Renal cortex interstitium (tissue), 11 donors: ENCODE data around the gene EFNB2. TPM values are rescaled to one million over a fixed set of nuclear protein-coding genes. Genes with fewer than 3 reads are reported as not detected.

Experiments used
- DNase-seq, 11 donors: peaks; one replicate each; pipeline ENCODE4 v3.0.0-alpha.2; 2013; ENCODE audit warnings: low read depth in 9 of 11, low spot score in 4 of 11; ENCODE audit errors: extremely low read depth in 1 of 11
- polyA plus RNA-seq, 3 donors: library from polyadenylated mRNA; unstranded; fragments of 120-200 nt; gene quantifications; one replicate each; pipeline ENCODE4 v1.2.1, GENCODE V29; 2013; ENCODE audit not compliant: insufficient read length in 3 of 3

The EFNB2 gene
- polyA plus RNA-seq, 3 donors: 111 to 155 (median 135) TPM

DNA sequence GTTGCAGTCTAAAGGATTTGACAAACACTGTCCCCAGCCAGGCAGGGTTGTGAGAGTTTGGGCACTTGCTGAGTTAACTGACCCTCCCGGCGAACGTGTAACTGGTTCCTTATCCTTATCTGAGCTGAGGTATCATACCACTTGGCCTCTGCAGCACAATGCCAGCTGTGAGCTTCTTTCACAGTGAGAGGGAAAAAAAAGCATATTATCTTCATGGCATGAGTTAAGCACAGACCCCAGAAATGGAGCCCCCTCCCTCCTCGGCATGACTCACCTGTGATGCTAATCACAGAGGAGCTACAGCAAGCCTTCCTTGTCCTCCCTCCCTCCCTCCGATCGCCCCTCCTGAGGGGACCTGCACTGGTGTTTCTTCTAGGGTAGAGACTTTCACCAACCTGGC lies 60.5 kb downstream of the EFNB2 start:
- no peak for DNase-seq

DNA sequence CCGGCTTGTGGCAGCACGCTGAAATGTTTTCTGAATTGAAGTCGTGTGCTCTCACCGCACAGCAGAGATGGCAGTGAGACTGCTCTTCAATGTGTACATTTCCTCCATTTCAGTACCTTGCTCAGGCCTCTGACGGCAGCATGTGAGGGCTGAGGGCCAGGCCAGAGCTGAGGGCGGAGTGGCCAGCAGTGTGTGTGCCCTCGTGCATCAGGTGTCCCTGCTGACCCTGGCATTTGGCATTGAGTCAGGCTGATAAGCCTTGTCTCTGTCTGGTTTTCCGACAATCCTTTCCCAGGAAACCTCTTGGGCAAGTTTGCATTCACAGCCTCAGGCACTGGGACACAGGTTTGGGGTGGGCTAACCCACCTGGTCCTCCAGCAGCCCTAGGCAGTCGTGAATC lies 62.3 kb downstream of the EFNB2 start:
- DNase-seq: no peak

DNA sequence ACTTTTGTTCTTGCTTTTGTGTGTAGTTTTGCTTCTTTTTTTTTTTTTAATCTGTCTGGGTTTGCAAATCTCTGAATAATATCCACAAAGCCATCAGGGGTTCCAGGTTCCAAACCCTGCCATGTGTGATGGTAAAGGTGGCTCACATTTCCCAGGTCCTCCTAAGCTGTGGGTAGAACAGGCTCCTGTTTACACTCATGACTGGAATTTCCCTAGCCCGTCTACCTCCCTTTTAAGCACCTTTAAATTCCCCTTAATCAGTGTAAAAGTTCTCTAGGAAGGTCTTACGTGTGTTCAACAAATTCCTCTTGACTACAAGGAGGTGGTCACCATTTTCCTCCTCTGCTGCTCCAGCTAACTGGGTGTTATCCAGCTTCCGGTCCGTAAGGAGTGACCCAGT lies 62.8 kb downstream of the EFNB2 start:
- no peak for DNase-seq

DNA sequence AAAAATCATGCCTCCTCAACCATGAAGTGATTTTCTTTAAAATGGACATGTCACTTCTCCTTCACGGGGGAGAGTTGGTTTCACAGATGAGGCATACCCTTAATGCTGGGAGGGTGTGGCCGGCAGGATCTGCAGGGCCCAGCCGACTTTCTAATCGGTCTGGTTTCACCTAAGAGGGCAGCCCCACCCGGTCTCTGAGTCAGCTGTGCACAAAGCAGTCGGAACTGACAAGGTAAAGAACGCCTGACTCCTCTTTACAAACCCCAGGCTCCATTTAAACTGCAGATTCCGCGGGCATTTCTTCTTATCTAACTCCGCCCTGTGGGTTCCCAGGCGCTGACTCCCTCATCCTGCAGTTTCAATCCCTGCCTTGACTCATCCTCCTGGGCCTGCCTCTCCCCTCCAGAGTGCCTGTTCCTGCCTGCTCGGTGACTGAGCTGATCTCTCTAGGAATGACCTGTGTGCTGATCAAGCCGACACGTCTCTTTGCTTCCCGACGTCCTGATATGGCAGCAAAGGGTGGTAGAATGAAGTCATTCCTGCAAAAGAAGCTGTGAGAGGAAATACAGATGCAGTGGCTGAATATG lies 63.4 kb downstream of the EFNB2 start:
- DNase-seq: no peak

DNA sequence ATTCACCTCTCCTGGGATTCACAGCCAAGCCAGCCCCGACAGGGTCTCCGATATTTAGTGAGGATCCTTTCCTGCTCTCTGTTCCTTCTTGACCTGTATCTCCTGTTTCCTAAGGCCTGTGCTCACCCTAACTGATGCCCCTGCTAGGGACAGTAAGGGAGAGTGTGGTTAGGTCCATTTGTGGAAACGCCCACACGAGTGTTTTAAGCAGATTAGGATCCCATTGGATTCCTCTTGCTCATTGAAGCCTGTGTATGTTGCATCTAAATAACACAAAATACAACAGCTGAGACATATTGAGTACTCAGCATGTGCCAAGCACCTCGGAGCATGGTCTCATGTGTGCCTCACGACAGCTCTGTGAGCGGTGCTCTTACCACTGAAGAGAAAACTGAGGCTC lies 64.9 kb downstream of the EFNB2 start:
- no peak for DNase-seq

DNA sequence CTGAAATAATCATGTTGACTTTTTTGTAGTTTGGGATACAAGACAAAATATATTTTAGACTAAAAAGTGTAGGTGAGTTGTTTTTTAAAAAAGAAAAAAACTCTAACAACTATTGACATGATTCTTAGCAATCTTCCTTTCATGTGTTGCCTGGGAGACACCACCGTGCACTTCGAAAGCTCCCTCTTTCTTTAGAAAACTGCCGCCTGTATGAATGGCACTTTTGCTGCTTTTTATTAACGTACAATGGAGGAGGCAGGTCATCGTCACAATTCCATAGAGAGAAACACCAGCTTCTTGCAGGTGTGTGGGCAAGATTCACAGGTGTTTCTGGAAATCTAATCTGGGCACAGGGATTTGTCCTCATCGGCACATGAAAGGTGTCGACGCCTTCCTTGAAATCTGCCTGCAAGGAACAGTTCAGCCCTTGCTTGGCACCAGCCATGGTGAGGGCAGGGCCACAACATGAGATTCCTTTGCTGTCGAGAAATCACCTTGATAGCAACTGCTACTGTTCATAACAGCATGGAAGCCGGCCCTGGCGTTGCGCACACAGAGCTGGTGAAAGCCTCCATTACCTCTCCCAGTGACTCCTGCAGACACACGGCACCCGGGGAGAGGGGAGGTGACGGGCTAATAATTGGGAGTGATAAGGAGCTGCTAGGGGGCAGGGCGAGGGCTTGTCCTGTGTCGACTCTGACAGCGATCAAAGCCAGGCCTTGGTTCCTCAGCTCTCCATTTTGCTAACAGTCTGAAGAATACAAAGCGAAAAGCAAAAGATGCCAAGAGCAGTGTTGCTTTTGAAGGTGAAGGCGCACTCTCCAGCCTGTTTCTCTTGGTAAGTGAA lies 66.5 kb downstream of the EFNB2 start:
- no peak for DNase-seq

DNA sequence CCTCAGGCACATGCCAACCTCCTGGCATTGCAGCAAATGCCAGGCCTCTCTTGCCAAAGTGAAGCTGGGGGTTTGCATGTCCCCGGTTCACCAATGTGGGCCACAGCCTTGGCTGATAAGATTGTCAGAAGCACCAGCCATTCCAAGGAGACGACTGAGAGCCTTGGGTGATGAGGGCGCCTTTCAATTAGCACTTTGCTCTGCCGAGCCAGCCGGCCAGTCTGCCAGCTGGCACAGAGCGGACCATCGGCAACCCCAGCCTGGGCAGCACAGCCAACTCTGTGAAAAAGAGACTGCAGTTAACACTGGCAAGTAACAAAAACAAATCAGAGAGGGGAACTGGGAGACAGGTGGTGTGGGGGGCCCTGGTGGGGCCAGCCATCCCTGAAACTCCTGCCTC lies 67.3 kb downstream of the EFNB2 start:
- no peak for DNase-seq

DNA sequence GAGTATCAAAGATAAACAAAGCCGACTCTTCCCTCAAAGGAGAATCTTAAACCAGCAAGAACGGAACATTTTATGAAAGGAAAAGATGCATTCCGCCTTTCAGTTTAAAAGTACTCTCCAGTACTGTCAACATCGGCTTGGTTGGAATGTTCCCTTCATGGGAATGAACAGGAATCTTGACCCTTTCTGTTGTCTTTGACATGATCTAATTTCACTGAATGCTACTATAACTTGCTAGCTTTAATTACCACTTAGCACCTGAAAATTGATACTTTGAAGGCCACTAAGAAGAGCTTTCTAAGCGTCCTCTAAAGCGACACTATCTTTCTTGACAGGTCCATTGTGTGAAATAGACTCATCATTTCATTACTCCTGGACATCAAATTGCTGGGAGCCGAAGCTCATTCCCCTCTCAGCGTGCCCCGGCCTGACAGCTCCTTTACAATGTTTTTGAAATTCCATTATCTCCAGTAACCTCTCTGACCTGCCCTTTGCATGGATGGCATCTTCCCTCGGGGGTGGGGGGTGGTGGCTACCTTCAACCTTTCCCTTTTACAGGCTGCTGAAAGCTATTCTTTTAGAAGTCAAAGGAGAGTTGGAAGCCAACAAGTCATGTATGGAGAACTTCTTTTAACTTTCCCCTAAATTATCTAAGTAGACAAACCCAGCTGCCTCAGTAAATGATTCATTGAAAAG lies 67.9 kb downstream of the EFNB2 start:
- peak in 2 of 11 donors; percentile 33 to 53 for DNase-seq

DNA sequence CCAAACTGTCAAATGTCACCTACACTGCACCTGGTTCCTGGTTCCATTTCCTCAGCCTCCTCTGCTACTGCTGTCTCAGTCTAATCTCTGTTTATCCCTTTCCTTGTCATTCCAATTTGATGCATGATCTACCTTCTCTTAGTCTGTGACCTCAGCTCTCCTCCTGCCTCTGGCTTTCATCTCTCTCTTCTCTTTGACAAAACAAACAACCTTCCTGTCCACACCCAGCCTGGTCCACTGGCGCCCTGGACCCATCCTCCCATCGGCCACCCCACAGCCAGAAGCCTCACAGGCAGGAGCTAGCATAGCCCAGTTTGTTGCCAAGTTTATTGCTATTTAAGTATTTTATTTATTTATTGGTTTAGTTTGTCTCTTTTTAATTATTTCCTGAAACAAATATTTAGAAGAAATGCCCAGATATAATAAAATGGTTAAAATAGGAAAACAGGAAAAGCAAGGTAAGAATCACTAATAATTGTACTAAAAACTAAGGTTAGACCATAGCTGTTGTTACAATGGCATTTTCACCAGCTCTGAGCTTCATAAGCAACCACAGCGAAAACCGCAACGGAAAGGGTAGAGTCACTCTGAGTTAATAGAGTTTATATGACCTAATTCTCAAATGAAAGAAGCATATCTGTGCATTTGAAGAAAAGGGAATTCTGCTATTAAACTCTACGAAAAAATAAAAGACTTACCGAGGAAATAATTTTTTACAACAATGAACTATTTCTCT lies 68.6 kb downstream of the EFNB2 start:
- no peak for DNase-seq

DNA sequence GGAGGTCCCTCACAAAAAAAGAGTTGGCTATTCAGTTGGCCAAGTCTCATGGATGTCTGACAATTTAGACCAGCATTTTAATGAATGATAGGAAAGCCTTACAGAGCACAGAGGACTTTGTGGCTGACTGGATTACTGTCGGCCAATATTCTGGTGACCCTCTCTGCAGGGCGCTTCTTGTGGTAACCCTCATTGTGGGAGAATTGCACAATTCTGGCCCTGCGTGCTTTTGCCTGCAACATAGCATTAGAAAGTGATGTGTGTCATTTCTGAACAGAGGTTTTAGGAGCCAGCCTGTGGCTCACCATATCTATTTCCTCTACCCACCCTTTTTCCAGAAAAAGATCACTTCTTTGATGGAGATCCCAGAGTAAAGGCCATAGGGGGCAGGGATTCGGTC lies 71.4 kb downstream of the EFNB2 start:
- DNase-seq: no peak

DNA sequence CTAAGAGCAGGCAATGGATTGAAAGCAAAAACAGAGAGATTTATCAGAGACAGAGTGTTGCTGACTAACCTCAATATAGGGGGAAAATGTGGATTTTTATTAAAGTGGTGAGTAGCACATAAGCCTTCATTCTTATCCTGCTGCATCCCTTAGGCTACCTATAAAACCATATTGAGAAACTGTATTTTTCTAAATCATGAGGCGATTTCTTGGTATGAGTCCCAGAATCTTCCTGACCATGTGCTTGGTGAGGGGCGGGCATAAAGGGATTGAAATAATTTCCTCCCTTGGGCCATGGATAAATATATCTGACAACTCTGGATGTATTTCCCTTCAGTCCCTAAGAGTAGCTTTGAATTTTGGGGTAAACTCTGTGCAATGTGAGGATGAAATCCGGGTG lies 72.8 kb downstream of the EFNB2 start:
- DNase-seq: no peak

DNA sequence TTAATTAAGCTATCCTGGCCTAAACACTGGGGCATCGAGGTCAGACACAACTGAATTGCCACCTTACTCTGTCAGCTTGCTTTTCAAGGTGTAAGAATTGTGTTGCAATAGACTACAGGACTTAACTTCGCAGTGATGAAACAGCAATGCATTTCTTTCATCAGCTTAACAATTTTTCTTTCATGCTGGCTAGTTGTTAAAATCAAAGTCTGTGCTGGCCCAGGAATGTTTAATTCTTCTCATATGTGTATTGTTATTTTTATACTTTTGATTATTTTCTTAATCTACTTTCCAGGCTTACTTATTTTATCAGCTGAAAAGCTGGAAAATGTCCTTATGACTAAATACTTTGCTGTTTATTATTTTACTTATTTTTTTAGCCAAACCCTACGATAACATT lies 79.7 kb downstream of the EFNB2 start:
- DNase-seq: no peak

DNA sequence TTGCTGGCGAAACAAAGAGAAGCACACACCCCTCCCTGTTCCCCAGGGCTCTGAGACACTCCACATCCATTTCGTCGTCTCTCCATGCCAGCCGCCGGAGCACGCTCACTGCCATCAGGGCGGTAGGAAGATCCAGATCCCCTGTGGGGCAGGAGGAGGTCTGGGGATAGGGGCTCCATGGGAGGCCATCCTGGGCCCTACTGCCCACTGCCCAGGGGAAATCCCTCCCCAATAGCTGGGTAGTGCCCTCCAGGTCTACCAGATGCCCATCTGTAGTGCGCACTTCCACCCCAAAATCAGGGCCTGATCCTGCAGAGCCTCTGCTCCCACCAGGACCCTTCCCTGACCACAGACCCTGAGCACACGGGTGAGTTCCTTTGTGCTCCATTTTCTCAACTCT lies 80.3 kb downstream of the EFNB2 start:
- DNase-seq: no peak

DNA sequence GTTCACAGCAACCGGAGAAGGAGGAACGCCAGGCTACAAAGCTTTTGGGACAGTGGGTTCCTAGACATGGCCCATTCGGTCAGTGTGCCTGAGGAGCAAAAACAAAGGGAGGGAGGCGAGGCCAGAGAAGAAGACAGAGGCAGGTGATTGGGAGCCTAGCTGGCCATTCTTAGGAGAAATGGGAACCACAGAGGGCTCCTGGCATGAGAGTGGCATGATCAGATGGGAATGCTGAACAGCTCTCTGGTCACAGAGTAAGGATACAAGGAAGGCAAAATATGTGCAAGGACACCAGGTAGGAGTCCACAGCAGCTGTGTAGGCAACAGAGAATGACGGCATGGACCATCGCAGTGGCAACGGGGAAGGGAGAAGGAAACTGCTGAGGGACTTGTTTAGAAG lies 82.4 kb downstream of the EFNB2 start:
- DNase-seq: no peak

DNA sequence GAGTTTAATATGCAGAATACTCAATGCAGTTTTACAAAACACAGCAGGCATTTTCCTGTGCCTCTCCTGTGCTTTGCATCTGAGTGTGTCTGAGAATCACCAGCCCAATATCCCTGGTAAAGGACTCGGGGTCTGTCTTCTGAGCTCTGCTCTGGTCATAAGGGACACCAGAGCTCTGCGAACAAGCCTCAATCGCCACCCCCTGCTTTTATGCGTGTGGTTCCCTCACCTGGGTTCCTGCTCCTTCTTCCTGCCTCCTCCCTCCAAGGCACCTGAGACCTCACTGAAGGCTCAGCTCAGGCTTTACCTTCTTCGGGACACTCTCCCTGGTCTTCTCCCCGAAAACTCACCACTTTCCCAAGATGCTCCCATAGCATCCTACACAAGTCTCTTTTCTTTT lies 84.5 kb downstream of the EFNB2 start:
- no peak for DNase-seq

DNA sequence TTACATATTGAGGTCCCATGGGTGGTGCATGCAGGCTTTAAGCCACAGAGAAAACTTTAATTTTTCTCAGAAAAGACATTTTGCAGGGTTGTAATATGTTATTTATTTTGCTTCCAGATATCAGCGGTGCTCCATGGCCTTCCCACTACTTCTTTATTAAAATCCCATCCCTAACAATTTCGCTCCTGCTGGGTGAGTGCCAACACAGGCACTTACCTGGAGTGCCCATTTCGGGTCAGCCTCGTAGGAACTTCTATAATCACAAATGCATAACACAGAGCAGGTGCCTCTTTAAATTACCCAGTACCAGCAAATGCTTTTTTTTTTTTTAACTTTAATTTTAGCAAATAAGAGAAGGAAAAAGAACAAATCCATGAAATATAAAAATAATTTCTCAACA lies 86.4 kb downstream of the EFNB2 start:
- DNase-seq: no peak

DNA sequence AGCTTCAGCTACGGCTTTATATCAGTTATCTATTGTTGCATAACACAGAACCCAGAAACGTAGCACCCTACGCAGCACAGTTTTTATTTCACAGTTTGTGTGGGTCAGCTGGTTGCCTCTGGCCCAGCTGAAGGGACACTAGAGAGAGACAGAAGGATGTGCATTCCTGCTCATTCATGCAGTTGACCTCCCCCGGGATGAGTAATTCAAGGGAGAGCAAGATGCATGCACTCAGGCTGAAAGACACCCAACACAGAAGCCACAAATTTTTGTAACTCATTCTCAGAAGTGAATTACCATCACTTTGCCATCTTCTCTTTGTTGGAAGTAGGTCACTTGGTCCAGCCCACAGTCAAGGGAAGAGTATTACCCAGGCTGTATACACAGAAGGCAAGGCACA lies 89.5 kb downstream of the EFNB2 start:
- peak in 5 of 11 donors; percentile 15 to 59 (median 38) for DNase-seq

DNA sequence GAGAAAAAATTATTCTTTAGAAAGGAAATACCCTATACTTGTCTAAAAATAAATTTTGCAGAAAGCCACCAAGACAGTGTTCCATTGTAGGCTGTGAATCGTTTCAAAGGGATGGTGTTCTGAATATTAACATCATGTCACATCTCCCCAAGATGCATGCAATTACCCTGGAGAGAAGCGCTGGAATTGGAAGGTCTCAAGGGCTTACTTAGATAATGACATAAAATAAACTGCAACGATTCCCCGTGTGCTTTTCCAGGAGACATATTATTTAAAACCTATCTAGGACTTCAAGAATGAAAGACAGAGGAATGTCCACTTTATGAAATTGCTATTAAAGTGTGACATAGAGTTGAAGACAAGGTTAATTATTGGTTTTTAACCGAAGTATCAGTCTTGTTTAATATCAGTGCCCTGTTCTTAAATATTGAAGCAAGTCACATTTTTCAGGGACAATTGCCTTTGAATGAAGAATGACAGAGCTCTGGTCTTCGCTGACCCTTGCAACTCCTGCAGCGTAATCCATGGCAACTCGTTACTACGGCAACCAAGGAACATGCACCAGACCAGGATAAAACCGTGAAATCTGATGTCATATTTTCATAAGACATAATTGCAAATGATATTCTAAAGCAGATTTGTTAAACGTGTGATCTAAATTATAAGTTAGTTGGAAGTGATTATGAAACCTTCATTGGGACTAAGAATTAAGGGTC lies 91.7 kb downstream of the EFNB2 start:
- DNase-seq: no peak

DNA sequence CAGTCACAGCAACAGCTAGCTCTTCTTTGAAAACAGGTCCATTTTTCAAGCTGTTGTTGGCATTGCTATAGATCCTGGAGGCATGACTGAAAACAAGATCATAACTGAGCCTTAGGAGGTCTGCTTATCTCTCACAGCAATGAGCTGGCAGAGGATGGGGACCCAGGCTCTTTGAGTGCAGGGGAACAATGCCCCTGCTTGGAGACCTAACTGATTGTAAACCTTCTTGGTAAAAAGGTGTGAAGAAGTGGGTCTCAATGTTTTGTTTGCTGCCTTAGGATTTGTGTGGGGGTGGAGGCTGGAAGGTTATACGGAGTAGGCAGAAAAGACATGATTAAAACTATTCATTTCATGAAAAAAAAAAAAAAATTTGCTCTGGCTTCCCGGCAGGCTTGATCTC lies 94.6 kb downstream of the EFNB2 start:
- no peak for DNase-seq
